Esophagus mucosa (tissue), 1 donor: ENCODE data around the gene MERTK. TPM values are rescaled to one million over a fixed set of nuclear protein-coding genes. Genes with fewer than 3 reads are reported as not detected.
"Not testable (repeated sequence)": the region's sequence is repeated elsewhere in the genome, so short reads cannot be mapped to it uniquely, and the experiment has no call there.

Experiments used
- ATAC-seq: fragments of 200-7000 bp; cut with Tn5 transposase; one replicate; pipeline ENCODE4 v1.9.1; 2020
- total RNA-seq: library from RNA; stranded (reverse); gene quantifications from one replicate; pipeline ENCODE4 v1.2.4, GENCODE V29; 2023
- donor health status: DM: yes; HTN: yes; CAD: no.

MERTK gene
- total RNA-seq, 1 donor from 2014 or later = 5.4 TPM

GRCh38 chr2:111910609-111911277, 12.3 kb downstream of the MERTK start:
- ATAC-seq = no peak

- not testable (repeated sequence) for ATAC-seq
Measured at GRCh38 chr2:111911295-111911977, 13.0 kb downstream of the MERTK start.

GRCh38 chr2:111912547-111912946, 14.1 kb downstream of the MERTK start:
- ATAC-seq = no peak

- ATAC-seq = no peak
Measured at GRCh38 chr2:111917106-111917505, 18.7 kb downstream of the MERTK start.

- ATAC-seq = no peak
Measured at GRCh38 chr2:111918383-111918806, 20.0 kb downstream of the MERTK start.

- no peak for ATAC-seq
Measured at GRCh38 chr2:111919365-111919764, 21.0 kb downstream of the MERTK start.

GRCh38 chr2:111919794-111920608, 21.6 kb downstream of the MERTK start:
- ATAC-seq = peak; percentile 58

GRCh38 chr2:111923276-111923804, 24.9 kb downstream of the MERTK start:
- no peak for ATAC-seq

GRCh38 chr2:111924617-111925107, 26.3 kb downstream of the MERTK start:
- no peak for ATAC-seq

- ATAC-seq = no peak
Measured at GRCh38 chr2:111927723-111928122, 29.3 kb downstream of the MERTK start.

- ATAC-seq = peak; percentile 10
Measured at GRCh38 chr2:111930409-111930808, 32.0 kb downstream of the MERTK start.

- ATAC-seq = peak; percentile 74
Measured at GRCh38 chr2:111930875-111931274, 32.5 kb downstream of the MERTK start.

GRCh38 chr2:111932841-111933291, 34.5 kb downstream of the MERTK start:
- ATAC-seq = no peak

- not testable (repeated sequence) for ATAC-seq
Measured at GRCh38 chr2:111933900-111934299, 35.5 kb downstream of the MERTK start.

- ATAC-seq = no peak
Measured at GRCh38 chr2:111936881-111937280, 38.5 kb downstream of the MERTK start.

GRCh38 chr2:111938392-111938791, 40.0 kb downstream of the MERTK start:
- no peak for ATAC-seq

GRCh38 chr2:111940333-111941196, 42.2 kb downstream of the MERTK start:
- no peak for ATAC-seq

- ATAC-seq = no peak
Measured at GRCh38 chr2:111941531-111941930, 43.1 kb downstream of the MERTK start.

GRCh38 chr2:111944531-111945210, 46.3 kb downstream of the MERTK start:
- no peak for ATAC-seq

GRCh38 chr2:111945444-111946293, 47.3 kb downstream of the MERTK start:
- ATAC-seq = no peak
